Psoas muscle (tissue), 8 donors: ENCODE data around the gene MAGI2. TPM values are rescaled to one million over a fixed set of nuclear protein-coding genes. Genes with fewer than 3 reads are reported as not detected.

ENCODE experiments used
- ATAC-seq, 4 donors: fragments of 200-7000 bp; cut with Tn5 transposase; one replicate each; pipeline ENCODE4 v1.9.1; 2020; ENCODE audit warnings: moderate library complexity in 3 of 4, mild to moderate bottlenecking in 2 of 4
- DNase-seq, 2 donors: peaks; one replicate each; pipeline ENCODE4 v3.0.0-alpha.2; 2020
- H3K27ac ChIP-seq: fragments of 200-600 bp; one replicate; pipeline ENCODE4 v1.8.0; 2022
- H3K27me3 ChIP-seq, 3 donors: fragments of 200-600 bp in 1 of 3; one replicate each; pipeline versions ENCODE4 v1.6.1 to v1.8.0; 2013 to 2022; ENCODE audit warnings: low read length in 2 of 3, mild to moderate bottlenecking in 2 of 3, moderate library complexity in 1 of 3; ENCODE audit not compliant: insufficient read depth in 3 of 3
- H3K36me3 ChIP-seq, 2 donors: fragments of 200-600 bp in 1 of 2; one replicate each; pipeline versions ENCODE4 v1.6.1 to v1.8.0; 2013 to 2022; ENCODE audit warnings: low read depth in 1 of 2, mild to moderate bottlenecking in 1 of 2, moderate library complexity in 1 of 2; ENCODE audit not compliant: insufficient read depth in 1 of 2
- H3K4me1 ChIP-seq: fragments of 200-600 bp; one replicate; pipeline ENCODE4 v1.8.0; 2022
- H3K4me3 ChIP-seq: fragments of 200-600 bp; one replicate; pipeline ENCODE4 v1.8.0; 2022; ENCODE audit warnings: mild to moderate bottlenecking
- H3K9me3 ChIP-seq: fragments of 200-600 bp; one replicate; pipeline ENCODE4 v1.8.0; 2022
- CTCF ChIP-seq: fragments of 200-600 bp; IDR thresholded peaks from one replicate; pipeline ENCODE4 v1.8.0; 2022; ENCODE audit warnings: antibody characterized with exemption
- WGBS, 3 donors: extraction: QIAGEN DNeasy Blood & Tissue Kit; methylation state at CpG; one replicate each; pipeline versions ENCODE4 v1.1.6 to v1.1.7; 2013; 5-methylcytosine and 5-hydroxymethylcytosine counted together
- intact Hi-C, 2 donors: fragments of 100-400 bp; cut with DNase I; formaldehyde crosslinking; loops; one replicate each; pipeline versions ENCODE4 v1.11.0 to v1.14.2; 2022
- polyA plus RNA-seq, 3 donors: library from polyadenylated mRNA; stranded (reverse); fragments of 200-250 nt; gene quantifications; one replicate each; pipeline ENCODE4 v1.2.3, GENCODE V29; 2013
- total RNA-seq, 4 donors: library from RNA; stranded (reverse); fragmentation: NEBNext Ultra II Directional in 2 of 4; extraction: Animal tissue kit (Norgen Biotek cat#: 25700) in 2 of 4; gene quantifications; one replicate each; pipeline versions ENCODE4 v1.2.1 to v1.2.4, GENCODE V29; 2021 to 2023
- donor health status: healthy with polysubstance abuse.
- donor health status: DM: no; HTN: no; CAD: no; lungs with moderate emphysema.
- donor health status: Bipolar disorder and iron deficiency.
- donor health status: healthy.
- donor health status: DM: yes; HTN: yes; CAD: no.
- donor health status: DM: no; HTN: no; CAD: no.
- donor health status: DM: no; HTN: no; CAD: no.
- donor health status: DM: yes; HTN: yes; CAD: no.

MAGI2 gene
- total and polyA plus RNA-seq, 7 donors: 0.46 to 2.5 (median 1.4) TPM

- intact Hi-C loops: no loop called here
- no peaks in the 10 kb centered on the region for H3K36me3 ChIP-seq
These were observed 77.0 kb downstream of the MAGI2 start for GRCh38 chr7:79376299-79377025.

GRCh38 chr7:79361214-79361613, 92.3 kb downstream of the MAGI2 start:
- H3K4me1 ChIP-seq: no peaks in the 10 kb centered on the region
- TF ChIP-seq CTCF: no peak
- H3K9me3 ChIP-seq: no peaks in the 10 kb centered on the region
- no peak overlapping the region for H3K27ac ChIP-seq
- no peak overlapping the region for H3K4me3 ChIP-seq
- no peak for DNase-seq
- no peaks in the 10 kb centered on the region for H3K27me3 ChIP-seq
- ATAC-seq: no peak
- intact Hi-C loops: no loop called here
- WGBS, 3 donors: 54 to 64% (median 62%) methylated on average over 2 of the region's 2 CpGs
- H3K36me3 ChIP-seq: no peaks in the 10 kb centered on the region

More at GRCh38 chr7:79376299-79377025, 77.0 kb downstream of the MAGI2 start:
- no peaks in the 10 kb centered on the region for H3K9me3 ChIP-seq
- no peak for DNase-seq
- no peak overlapping the region for H3K4me3 ChIP-seq
- ATAC-seq: no peak
- no peaks in the 10 kb centered on the region for H3K27me3 ChIP-seq
- no peak for TF ChIP-seq CTCF
- 85 to 87% (median 87%) methylated on average over 5 of the region's 5 CpGs for WGBS, 3 donors
- H3K27ac ChIP-seq: no peak overlapping the region
- no peaks in the 10 kb centered on the region for H3K4me1 ChIP-seq

- Histone ChIP-seq H3K27ac (no peak overlapping the region), H3K4me3 (no peak overlapping the region), H3K27me3 (no peaks in the 10 kb centered on the region), H3K36me3 (no peaks in the 10 kb centered on the region), H3K9me3 (no peaks in the 10 kb centered on the region), H3K4me1 (no peaks in the 10 kb centered on the region)
- TF ChIP-seq CTCF: no peak
- WGBS, 3 donors: 92 to 94% (median 92%) methylated on average over 1 of the region's 1 CpG
- ATAC-seq (no peak), DNase-seq (no peak)
- intact Hi-C loops: no loop called here
These were observed 93.6 kb downstream of the MAGI2 start for GRCh38 chr7:79359827-79360226.

- intact Hi-C loops: no loop called here
- Histone ChIP-seq H3K27ac (no peak overlapping the region), H3K27me3 (no peaks in the 10 kb centered on the region), H3K9me3 (no peaks in the 10 kb centered on the region), H3K4me1 (no peaks in the 10 kb centered on the region), H3K36me3 (no peaks in the 10 kb centered on the region), H3K4me3 (no peak overlapping the region)
- DNase-seq (no peak), ATAC-seq (no peak)
- 80 to 97% (median 88%) methylated on average over 1 of the region's 1 CpG for whole genome bisulfite sequencing, 3 donors
- no peak for TF ChIP-seq CTCF
These were observed 96.4 kb downstream of the MAGI2 start for GRCh38 chr7:79357101-79357500.
